HL-60 (cell line): ENCODE measurements around the gene OSMR.

Source experiments
- CTCF ChIP-seq: IDR thresholded peaks from one replicate; pipeline ENCODE4 v1.5.1; 2011; ENCODE audit warnings: low read length, control low read depth, inconsistent platforms; ENCODE audit not compliant: insufficient read depth
- POLR2AphosphoS5 ChIP-seq: IDR thresholded peaks from 2 replicates; pipeline ENCODE4 v1.6.1; 2012; ENCODE audit warnings: low read depth
- REST ChIP-seq: IDR thresholded peaks from 2 replicates; pipeline ENCODE4 v1.6.1; 2012; ENCODE audit warnings: low read depth; ENCODE audit not compliant: insufficient replicate concordance
- SPI1 ChIP-seq: IDR thresholded peaks from 2 replicates; pipeline ENCODE4 v1.6.1; 2012; ENCODE audit warnings: low read depth, mild to moderate bottlenecking, borderline replicate concordance

- TF ChIP-seq POLR2AphosphoS5 (no peak), CTCF (no peak), REST (no peak), SPI1 (no peak)
Observed at GRCh38 chr5:38858839-38859238, 13.0 kb downstream of the OSMR start.
